Fibroblast of peridontal ligament (primary cell): ENCODE results near the gene DISP2.

Experiments used
- DNase-seq: peaks from one replicate; pipeline ENCODE4 v3.0.0-alpha.2; 2010; ENCODE audit errors: extremely low read depth

The DISP2 gene

DNA sequence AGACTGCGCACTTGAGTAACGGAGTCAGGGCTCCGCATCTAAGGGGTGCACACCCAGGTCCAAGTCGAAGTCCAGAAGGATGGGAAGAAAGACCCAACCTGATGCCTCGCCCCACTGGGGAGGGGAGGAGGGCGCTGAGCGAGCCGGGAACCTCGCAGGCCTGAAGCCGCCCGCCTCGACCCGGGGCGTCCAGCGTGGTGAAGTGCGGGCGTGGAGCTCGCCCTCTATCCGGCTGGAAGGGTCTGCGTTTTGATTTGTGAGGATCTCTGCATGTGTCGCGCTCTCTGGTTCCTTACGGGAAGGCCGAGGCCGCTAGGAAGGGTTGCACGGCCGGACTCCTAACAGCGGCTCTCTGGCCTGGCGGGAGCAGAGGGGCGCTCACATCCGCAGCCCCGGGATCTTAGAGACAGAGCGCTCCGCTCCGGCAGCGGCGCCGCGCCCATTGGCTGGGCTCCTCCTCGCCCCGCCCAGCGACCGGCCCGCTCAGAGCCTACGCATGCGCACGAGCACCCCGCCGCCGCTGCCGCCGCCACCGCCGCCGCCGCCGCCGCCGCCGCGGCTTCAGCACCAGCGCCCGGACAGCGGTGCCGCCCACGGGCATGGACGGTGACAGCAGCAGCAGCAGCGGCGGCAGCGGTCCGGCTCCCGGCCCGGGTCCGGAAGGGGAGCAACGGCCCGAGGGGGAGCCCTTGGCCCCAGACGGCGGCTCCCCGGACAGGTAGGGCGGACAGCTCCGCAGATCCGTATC is at the start of gene DISP2:
Gene DISP2, plus strand, starts transcription at position 497 of the 748 bp plus-strand sequence. Its CDS starts 103 bp downstream, at position 600.
- peak; percentile 67 for DNase-seq

DNA sequence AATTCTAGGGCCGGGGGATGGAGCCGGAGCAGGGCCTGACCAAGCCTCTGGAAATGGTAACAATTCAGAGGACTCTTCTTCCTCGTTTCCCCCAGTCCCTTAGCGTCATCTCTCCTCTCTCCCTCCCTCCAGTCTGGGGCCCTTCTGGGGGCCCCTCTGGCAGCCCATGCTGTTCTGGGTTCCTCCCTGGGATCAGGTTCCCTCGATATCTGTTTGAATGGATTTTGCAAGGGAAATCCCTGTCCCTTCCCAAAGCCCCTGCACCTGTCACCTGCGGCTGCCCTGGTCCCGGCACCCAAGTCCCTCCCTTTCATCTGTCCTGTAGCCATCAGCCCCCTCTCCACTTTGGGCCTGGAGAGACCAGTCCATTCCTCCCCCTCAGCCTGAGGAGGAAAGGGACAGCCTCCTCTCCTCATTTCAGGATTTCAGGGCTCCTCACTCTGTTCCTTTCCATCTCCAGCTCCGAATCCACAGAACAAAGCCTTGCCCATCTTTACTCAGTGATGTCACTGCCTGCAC is 48.6 kb upstream of the DISP2 start:
- DNase-seq = no peak

GRCh38 chr15:40310001-40310959 is 47.7 kb upstream of the DISP2 start:
- peak; percentile 23 for DNase-seq

- DNase-seq = no peak
These were observed 47.0 kb upstream of the DISP2 start for GRCh38 chr15:40310993-40311392.

DNA sequence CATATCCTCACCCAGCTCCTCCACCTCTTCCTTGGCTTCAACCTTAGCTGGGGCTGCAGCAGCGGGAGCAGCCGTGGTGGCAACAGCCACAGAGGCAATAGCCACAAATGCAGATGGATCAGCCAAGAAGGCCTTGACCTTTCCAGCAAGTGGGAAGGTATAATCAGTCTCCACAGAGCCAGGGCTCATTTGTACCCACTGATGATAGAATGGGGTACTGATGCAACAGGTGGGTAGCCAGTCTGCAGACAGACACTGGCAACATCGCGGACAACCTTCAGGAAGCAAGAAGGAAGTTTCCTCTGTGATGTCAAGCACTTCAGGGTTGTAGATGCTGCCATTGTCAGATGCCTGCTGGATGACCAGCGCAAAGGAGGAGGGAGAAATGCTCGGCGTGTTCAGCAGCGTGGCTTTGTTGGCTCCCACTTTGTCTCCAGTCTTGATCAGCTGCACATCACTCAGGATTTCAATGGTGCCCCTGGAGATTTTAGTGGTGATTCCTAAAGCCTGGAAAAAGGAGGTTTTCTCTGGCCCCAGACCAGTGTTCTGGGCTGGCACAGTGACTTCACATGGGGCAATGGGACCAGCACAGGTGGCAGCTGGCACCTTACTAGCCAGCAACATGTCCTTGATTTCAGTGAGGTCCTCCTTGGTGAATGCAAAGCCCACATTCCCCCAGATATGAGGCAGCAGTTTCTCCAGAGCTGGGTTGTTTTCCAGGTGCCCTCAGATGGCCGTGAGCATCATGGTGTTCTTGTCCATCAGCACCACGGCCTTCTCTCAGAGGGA is 45.5 kb upstream of the DISP2 start:
- no peak for DNase-seq

GRCh38 chr15:40313531-40314398 is 44.3 kb upstream of the DISP2 start:
- DNase-seq = no peak

DNA sequence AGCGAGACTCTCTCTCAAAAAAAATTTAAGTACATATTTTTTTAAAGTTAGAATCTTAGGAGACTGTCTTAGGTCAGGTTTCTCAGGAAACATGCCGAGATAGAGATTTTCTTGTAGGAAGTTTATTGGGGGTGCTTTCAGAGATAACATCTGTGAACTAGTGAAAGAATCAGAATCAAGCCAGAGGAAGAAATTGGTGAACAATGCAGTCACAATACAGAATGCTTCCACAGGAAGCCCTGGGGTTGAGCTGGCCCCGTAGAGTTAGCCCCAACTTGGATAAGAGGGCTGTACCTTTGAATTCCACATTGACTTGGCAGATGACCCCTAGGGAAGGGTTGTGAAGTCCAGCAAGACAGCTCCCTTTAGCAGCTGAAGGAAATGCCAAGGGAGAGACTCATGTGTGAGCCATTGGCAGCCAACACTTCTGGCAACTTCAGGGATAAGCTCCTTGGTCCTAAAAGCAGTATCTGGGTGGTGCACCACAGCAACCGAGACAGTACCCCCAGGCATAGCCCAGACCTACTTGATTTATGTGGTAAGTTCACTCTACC is 43.2 kb upstream of the DISP2 start:
- peak; percentile 47 for DNase-seq

- no peak for DNase-seq
These were observed 41.1 kb upstream of the DISP2 start for GRCh38 chr15:40316931-40317330.

DNA sequence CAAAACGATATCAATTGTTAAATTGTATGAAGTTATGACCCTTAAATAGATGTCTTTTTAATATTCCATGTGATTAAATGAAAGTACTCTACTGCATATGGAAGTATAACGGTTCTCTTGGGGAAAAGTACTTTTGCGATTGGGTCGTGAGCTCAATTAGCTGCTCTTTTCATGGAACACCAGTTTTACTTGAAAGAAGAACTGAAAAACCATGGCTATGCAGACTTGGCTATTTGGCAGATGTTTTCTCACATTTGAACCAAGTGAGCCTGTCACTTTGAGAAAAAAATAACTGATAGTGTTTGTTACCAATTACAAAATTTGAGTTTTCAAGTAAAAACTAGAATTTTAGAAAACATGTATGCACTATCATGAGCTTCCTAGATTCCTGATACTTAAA is 40.4 kb upstream of the DISP2 start:
- DNase-seq = no peak

DNA sequence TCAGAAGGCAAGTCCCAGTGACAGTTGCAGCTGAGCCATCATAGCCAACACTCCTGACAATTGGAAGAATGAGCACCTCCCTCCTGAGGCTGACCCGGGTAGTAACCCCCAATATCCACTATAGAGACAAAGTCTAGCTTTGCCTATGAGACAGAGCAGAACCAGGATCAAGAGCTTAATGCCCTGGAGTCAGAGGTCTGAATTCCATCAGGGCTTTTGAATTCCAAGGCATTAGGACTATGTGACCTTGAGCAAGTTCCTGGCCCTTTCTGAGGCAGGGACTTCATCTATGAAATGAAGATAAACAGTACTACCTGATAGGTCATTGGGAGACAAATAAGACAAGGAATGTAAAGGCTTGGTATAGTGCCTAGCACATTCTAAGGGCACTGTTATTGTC is 37.6 kb upstream of the DISP2 start:
- DNase-seq = no peak

- peak; percentile 68 for DNase-seq
These were observed 37.1 kb upstream of the DISP2 start for GRCh38 chr15:40320931-40321371.

- no peak for DNase-seq
These were observed 35.3 kb upstream of the DISP2 start for GRCh38 chr15:40322531-40323238.

DNA sequence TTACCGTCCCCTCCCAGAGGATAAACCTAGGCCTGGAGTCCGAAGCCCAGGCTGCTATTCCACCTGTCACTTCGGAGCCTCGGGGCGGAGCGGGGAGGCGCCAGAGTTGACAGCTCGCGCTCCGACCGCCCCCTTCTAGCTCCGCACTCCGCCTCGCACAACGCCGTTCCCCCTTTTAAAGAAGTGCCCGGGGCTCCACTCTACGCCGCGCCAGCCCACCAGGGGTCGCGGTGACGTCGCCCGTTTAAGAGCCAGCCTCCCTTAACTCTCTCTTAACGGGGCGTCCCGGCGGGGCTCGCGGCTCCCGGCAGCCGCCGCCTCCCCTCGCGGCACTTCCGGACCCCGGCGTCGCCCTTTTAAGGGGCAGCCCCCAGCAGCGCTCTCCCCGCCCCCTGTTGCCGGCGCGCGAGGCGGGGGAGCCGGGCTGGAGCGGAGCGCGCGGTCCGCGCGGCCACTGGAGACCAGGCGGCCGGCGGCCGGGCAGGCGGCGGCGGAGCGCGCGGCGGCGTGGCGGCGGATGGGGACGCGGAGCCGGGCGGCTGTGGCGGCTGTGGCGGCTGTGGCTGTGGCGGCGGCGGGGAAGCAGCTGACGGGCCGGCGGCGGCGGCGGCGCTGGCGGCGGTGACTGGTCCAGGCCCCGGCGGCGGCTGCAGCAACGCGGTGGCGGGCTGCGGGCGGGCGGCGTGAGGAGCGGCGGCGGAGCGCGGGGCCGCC is 34.6 kb upstream of the DISP2 start, which contains the start of gene INAFM2:
Gene INAFM2, plus strand, starts transcription at position 454 of the 714 bp plus-strand sequence. CDS start 364 bp downstream, outside the sequence.
- peak; percentile 77 for DNase-seq

- DNase-seq = no peak
These were observed 33.8 kb upstream of the DISP2 start for GRCh38 chr15:40323953-40324937.

DNA sequence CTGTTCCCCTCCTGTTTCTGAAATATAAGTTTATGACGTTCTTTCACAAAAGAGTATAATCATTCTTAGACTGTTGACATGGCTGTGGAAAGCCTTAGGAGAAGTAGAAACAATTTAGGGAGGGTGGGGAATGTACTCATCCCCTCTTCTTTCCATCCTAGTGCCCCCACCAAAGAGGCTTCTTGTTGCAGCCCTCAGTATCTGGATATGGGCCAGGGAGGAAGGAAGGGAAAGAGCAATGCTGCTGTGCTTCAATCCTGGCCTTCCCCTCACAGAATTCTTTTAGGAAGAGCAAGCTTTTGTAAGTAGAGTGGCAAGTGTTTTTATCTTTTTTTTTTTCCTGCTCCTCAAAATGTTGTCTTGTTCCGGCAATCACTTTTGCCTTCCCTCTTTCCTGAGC is 32.8 kb upstream of the DISP2 start:
- DNase-seq = no peak

DNA sequence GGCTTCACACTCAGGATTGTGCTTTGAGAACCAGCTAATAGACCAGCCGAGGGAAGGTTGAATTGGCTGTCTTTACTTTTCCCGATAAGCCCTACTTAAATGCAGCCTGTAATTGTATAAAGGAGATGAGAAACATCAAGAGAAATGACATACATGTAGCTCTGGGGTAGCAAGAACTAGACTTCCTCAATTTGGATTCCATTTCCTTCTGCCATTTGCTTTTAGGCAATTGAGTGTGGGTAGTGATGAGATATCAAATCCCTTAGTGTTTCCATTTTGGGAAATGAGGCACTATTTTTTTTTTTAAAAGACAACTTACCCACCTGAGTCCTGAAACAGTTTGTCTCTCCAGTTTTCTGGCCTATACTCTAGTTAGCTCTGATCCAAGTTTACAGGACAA is 32.3 kb upstream of the DISP2 start:
- DNase-seq = no peak

DNA sequence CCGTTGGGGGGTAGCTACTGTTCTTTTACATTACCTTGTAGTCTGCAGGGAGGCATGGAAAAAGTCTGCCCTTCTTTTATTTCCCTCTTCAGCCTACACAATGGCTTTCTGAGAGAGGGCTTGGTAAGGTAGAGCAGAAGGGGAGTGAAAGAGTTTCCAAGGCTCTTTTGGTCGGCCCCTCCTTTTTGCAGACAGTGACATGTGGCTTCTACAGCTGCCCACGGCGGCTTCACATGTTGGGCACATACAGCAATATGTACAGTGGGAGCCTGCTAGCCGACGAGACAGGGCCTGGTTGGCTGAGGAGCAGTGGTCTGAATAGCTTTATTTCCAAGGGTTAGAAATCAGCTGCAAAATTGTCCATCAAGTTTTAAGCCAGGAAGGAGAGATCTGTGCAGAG is 30.6 kb upstream of the DISP2 start:
- DNase-seq = no peak

DNA sequence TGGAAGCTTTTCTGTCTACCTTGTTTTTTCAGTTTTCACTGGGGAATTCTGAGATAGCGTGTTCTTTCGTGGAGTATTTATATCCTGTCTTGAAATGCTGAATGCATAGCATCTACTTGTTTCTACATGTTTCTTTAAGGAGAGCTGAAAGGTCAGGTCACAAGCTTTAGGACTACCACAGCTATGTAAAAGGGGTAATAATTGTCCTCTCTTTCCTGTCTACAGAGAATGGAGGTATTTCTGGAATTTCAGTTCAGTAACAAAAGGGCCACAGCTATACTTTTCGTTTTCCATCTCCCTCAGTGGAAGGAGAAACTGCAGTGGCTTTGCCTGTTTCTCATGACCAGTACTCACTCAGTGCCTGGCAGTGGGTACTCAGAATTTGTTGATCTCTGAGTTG is 29.8 kb upstream of the DISP2 start:
- DNase-seq = no peak
